HG03378 (cell line): Measurements from ENCODE around the gene UNC5B.

ENCODE experiments used
- ATAC-seq: cut with Tn5 transposase; IDR thresholded peaks from one replicate; pipeline ENCODE4 v1.9.1; 2021; ENCODE audit warnings: mild to moderate bottlenecking, moderate library complexity; ENCODE audit not compliant: unreplicated experiment

UNC5B gene

DNA sequence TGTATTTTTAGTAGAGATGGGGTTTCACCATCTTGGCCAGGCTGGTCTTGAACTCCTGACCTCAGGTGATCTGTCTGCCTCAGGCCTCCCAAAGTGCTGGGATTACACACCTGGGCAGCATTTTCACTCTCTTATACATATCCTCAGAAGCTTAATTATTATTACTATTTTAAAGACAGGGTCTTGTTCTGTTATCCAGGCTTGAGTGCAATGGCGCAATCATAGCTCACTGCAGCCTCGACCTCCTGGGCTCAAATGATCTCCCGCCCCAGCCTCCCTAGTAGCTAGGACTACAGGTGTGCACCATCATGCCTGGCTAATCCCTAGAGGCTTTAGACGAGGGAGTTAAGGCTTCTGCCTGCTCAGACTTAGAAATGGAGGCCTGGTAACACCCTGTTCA, 26.3 kb downstream of the UNC5B start:
- no peak for ATAC-seq

DNA sequence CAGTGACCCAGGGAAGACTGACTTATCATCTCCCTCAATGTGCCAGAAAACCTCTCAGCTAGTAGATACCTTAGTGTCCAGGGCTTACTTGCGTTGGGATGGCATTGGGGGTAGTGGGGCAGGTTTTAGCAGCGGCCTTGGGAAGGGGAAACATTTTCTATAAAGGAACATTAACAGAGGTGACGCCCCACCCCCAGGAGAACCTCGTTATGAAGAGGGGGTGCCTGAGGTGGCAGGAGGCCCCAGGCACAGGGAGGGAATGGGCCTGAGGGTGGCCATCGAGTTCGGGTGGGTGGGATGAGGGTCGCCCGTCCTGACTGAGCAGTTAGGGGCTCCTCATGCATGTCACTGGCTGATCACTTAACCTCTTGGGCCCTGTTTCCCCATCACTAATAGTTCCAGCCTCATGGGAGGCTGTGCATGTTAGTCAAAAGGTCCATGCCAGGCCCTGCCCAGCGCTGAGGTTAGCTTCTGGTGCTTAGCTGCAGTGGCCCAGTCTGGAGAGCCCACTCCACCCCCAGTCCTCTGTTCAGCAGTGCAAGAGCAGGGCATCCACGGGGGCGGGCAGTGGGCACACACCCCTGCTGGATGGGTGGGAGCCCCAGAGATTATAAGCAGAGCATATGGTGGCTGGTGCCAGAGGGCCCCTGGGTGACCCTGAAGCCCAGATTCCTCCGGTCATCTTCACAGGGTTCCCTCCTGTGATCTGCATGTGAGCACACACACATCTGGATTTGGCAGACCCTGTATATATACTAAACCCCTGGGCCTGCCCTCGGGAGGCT, 27.0 kb downstream of the UNC5B start:
- no peak for ATAC-seq

DNA sequence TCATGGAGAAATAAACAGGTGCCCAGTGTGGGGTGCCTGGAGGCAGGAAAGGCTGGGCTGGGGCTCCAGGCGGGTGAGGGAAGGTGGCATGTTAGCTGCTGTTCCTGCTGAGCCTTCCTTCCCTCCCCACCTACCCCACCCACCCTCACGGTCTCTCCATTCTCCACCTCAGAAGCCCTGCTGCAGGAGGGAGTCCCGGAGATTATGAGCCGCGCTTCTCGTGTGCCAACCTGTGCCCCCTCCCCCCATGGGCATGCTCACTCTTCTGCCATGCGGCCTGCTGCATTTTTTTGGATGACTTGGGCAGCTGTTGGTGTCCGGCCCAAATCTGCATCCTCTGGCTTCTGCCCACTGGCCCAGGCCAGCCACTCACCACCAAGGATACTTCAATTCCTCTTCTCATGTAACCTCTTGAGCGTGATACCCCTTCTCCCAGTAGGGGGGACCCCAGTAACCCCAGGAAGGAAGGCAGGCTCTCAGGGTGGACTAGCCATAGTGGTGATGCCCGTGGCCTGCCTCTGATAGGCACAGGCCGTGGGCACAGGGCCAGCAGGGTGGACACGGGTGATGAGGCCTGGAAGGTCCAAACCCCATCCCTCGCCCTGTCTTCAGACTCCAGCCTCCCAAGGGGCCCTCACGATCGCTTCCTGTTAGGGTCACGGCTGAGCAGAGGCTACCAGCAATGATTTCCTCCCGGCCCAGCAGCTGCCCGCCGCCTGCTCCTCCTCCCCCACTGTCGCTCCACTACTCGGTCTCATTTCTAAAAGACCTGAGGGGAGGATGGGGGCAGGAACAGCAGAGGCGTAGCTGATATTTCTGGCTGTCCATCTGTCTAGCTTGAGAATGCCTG, 27.8 kb downstream of the UNC5B start:
- no peak for ATAC-seq

DNA sequence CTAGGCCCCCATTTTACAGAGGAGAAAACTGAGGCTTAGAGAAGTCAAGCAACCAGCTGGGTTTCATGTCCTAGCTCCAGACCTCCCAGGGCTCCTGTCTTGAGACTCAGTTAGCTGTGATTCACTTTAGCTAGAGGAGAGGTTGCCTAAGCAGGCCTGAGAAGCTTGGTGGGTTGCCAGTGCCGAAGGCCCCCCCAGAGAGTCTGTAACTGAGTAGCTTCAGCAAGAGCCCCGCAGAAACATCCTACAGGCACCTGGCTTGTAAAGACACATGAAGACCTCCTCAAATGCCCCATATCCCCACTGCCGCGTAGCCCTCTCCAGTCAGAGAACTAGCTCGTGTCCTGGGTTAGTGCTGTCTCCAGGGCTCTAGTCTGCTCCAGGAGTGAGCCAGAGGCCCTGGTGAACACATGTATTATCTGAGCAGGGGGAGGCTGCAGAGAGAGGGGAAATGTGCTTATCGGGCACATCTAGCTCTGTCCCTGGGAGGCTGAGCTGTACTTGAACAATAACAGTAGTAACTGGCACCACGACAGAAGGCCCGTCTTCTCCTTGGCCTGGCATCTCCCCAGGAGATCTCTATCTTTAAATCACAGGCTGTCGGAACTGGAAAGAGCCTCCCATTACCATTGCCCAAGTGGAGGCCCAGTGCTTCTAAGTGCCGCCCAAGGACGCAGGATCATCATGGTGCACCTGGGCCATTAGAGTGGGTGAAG, 28.9 kb downstream of the UNC5B start:
- ATAC-seq, result no peak

DNA sequence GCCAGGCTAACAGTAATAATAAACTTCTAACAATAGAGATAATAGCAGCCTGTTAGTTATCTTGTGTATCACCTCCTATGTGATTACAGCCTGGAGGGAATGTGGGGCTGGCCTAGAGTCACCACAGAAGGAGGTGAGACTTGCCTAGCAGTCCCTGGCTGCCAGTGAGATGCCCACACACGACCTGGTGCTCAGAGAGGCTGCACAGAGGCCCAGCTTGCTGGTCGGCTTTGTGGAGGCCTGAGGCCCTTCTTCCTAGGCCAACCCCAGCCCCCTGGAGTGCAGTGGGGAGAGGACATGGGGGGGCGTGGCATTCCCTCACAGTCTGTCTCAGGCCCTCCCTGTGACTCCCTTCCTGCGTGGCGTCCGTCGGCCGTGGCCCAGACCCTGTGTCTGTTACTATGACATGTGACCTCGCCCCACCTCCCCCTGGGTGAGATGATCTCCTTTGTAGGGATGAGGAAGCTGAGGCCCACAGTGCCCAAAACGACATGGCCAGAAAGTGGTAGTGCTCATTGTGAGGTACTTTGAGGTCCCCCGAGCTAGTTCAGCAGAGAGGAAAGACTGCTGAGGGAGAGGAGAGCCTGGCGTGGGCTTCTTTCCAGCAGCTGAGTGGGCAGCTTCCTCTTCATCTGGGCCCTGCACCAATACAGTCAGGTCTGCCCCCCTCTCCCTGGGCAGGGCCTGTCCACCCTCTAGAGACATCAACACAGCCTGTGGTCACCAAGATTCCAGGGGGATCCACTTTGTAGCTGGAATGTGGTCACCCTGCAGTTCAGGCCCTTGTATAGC, 29.7 kb downstream of the UNC5B start:
- no peak for ATAC-seq

DNA sequence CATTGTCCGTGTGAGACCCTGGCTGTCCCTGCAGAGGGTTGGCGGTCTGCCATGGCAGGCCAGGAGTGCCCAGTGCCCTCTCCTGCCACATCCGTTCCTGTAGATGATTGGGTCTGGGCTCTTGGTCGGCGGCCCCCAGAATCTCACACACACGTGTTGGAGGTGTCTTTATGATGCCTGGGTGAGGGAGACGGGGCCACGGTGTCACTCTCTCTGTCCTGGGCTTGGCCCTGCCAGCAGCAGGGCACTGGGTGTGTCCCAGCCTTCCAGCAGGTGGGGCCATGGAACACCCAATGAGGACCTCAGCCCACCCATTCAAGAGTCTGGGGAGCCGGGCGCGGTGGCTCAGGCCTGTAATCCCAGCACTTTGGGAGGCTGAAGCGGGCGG, 30.2 kb downstream of the UNC5B start:
- no peak for ATAC-seq

DNA sequence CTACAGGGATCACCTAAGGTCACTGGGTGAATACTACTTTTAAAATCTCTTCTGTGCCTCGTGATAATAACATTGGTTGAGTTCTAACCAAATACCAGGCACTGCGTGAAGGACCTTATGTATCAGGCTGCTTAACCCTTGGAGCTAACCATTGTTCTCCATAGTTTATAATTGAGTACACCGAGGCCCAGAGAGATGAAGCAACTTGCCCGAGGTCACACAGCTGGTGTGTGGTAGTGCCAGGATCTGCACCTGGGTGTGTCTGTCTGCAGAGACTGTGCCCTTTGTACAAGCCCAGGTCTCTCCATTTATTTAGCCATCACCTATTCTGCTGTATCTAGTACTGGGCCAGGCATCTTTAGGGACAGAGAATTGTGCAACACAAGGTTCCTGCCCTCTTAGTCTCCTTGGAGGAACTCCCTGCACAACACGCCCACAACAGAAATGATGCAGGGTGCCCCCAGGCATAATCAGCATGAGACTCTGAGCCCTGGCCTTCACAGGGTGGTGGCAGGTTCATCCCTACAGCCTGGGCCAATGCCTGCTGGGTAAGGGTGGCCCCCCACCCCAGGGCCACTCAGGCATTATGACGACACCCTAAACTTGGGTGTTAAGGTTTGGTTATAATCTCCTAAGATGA, 31.5 kb downstream of the UNC5B start:
- no peak for ATAC-seq

DNA sequence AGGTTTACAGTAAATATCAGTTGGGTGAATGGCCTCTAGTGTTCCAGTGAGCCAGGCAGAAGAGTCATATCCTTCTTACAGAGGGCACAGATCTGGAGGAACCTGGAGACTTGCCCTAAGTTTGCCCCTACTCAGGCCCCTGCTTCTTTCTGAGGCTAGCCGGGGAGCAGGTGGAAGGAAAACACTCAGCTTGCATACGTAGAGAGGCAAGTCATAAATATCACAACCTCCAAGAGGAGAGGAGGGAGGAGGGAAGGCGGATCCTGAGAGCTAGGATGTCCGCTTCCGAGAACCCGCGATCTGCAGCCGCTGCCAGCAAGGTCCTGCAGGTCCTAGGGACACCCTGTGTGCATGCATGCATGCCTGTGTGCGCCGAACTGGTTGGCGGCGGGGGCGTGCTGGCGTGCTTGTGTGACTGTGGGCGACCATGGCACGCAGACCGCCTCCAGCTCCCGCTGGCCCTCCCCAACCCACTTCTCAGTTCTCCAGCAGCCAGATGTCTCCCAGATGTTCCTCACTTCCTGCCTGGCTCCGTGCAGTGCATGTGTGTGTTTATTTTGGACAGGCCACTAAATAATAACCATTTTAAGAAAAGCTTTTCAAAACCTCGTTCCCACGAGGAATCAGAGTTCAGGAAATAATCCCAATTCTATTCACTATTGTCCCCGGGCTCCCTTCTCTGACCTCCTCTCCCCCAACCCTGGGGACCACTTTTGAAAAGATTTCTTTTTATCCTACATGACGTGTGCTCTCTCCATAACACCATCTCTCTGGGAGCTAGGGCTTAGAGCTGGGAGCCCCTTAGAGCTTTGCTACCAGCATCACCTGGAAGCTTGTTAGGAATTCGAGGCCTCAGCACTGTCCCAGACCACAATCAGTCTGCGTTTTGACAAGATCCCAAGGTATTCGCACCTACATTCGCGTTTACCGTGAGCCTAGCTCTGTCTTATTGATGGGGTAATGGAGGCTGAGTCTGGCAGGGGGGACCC, 32.4 kb downstream of the UNC5B start:
- no peak for ATAC-seq

DNA sequence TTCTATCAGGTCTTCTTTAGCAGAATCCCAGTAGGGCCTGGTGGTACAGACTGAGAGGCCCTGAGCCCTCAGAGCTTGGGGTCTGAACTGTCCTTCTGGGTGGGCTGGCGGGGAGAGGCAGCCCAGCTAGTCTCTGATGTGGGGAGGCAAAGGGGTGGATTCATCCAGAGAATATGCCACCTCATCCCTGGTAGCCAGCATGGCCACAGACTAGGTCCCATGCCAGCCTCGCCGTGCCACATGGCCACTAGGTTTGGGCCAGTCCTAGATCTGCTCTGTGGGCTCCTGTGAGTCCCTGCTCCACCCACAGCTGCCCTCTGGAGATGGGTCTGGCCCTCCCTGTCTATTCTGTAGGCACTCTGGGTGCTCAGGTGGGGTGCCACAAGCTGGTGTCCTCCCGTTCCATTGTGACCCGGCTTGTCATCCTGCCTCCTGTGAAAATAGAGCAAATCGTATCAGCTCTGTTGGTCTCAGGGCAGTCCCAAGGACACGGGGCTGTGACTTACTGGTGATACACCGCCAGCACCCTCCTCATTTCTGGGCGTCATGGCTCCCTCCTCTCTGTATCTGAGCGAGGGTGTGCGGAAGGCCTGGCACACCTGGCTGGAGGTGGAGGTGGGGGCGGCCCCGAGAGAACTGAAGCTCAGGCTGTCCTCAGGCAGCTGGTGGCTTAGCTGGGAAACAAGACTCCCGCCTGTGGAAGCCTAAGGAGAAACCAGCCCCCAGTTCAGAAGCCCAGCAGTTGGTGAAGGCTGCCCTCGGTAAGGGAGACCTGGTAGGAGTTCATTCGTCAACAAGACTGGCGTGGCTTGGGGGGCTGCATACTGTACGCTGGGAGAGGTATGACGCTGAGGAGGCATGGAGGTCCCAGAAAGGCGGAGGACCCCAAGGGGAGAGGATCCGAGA, 33.3 kb downstream of the UNC5B start:
- ATAC-seq, result no peak

DNA sequence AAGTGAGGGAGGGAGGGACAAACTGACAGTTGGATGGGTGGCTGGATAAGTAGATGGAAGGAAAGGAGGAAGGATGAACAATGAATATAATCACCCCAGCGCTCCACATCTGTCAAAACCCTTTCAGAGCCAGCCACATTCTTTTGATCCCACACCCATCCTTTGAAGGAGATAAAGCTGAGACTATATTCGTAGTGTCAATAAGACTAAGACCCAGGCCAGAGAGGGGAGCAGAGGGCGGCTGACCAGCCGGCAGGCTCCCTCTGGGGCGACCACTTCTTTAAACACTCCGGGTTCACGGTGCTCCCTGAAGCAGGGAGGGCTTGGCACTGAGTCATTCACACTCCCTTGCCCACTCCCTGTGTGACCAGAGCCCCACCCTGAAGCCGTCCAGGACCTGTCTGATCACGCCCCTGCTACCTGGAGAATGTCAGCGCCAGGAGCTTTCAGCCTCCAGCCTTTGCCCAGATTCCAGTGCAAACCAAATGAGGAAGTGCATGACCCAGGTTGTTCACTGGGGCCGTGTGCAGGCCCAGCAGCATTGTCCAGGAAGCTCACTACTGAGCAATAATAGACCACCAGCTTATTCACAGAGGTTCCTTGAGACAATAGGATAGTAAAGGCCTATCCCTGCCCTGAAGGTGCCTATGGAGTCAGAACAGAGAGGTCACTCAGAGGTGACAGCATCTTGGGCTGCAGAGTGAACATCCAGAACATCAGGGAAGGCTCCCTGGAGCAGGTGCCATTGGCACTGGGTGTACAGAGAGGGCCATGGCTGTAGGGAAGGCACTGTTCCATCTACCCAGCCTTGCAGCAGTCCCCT, 34.4 kb downstream of the UNC5B start:
- no peak for ATAC-seq

DNA sequence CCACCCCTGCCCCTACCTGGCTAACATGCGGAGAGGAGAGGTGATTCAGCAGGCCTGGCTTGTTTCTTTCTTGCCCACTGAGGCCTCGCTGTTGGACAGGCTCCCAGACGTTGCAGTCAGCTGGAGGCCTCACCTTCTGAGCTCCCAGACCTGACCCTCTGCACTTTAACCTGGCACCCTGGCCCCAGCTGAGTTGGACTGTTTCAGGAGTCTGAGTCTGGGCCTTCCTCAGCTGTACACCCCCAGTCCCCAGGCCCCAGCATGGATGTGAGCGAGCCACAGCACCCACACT, 35.0 kb downstream of the UNC5B start:
- ATAC-seq, result no peak

DNA sequence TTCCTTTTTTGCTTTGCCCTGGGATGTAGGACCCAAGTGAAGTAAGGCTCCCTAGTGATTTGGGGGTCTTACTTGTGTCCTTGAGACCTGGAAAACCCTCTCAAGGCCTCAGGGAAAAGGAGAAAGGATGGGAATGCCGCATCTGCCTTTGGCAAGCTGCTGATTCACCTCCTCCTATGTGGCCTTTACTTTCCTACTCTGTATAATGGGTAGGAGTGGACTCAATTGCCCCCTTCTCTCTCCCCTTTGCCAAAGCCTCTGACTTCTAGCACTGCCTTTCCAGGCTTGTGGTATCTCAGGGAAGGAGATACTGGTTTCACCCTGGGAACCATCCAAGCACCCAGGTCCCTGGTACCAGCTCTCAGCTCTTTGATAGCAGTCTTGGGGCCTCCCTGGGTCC, 35.4 kb downstream of the UNC5B start:
- no peak for ATAC-seq

DNA sequence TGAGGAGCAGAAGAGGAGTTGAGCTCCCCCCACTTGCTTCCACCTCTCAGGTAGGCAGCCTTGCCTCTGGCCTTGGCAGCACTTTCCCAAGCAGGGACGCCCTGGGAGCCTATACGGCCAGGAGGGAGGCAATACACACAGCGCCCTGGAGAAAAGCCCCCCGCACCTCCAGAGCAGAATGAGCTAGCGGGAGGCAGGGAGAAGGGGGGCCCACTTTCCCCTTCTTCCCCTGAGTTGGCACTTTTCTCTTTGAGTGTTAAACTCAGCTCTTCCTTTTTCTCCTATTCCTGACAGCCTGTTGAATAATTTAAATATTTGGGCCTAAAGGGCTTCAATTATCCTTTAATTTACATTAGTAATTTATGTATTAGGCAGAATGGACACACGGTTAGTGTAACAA, 35.8 kb downstream of the UNC5B start:
- ATAC-seq, result no peak

DNA sequence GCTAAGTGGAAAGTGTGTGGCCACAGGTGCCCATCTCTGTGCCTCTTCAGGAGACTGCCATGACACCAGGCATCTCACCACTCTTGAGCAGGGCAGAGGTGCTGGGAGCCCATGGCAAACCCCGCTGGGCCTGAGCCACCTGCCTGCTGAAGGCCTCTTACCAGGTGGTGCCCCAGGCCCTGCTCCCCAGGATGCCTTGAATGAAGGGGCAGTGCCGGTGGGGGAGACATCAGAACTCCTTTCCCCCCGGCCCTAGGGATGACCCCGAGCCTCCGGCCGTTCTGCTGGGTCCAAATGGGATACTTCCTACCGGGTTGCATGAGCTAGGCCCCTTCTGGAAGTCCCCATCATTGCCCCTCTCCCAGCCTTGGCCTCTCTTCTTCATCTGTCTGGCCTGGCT, 37.6 kb downstream of the UNC5B start:
- ATAC-seq, result no peak

DNA sequence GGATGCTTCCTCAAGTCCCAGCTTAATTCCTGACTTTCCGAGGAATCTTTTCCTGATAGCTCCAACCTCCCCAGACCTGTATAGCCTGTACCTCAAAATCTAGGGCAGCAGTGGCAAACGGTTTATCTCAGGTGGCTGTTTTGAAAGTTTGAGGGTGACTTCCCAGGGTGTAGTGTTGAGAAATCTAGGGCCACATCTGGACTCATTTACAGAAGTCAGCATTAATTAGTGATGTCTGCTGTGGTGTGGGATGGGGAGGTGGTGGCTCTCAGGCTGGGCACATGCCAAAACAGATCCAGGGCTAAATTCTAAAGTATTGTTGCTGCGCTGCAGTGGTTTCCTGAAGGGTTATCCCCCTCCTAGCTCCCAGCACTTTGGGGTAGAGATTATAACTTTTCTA, 38.0 kb downstream of the UNC5B start:
- no peak for ATAC-seq

DNA sequence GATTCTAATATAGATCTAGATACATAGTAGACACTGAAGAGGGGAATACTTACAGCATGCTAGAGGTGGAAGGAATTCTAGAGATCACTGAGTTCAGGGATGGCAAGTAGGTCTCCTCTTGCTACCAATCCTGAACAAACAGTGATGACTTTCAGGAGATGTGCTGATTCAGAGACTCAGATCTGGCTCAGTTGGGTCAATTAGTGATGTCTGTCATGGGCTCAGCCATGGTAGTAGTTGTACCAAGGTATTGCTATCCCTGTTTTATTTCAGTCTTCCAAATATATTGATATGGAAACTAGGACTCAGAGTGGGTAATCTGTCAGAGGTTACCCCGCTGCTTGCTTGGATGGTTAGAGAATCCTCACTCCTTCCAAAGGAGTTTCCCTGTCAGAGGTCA, 38.5 kb downstream of the UNC5B start:
- ATAC-seq, result no peak

DNA sequence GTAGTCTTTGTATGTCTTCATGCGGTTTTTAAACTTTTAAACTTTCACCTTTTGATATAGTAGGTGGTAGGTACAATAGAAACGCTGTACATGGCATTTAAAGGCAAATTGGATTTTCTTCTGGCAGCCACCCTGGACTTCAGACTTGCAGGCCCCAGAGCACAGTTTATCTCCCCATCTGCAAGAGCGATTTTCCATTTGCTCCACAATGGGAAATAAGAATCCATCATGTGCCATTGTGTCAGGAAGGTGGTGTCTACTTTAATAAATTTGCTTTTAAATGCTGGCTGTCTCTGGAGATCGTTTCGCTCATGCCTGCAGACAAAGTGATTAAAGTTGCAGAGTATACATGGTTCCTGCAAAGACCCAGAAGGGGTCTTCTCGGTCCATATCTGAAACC, 38.9 kb downstream of the UNC5B start:
- ATAC-seq, result no peak

DNA sequence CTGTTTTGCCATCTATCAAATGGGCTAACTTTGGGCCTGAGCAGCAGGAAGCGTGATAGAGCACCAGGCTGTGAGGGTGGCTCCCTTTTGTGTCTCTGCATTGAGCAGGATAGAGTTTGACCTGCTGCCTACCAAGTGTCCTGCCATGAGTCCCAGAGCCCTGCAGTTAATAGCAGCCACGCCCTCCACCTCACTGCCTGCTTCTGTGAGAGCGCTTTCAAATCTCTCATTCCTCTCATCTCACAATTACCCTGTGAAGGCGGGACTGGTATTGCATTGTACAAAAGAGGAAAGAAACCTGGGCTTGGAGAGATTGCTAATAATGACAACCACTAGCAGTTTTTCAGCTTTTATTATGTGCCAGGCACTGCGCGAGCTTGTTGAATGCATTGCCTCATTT, 39.9 kb downstream of the UNC5B start:
- no peak for ATAC-seq
